Activated naive CD4-positive, alpha-beta T cell (primary cell): ENCODE results near the gene TBXA2R.
"Not testable (repeated sequence)": the region's sequence is repeated elsewhere in the genome, so short reads cannot be mapped to it uniquely, and the experiment has no call there.

Source experiments
- DNase-seq, 4 experiments: peaks; one replicate each; lab custom pipeline; 2025; lab: John Stamatoyannopoulos, UW

The TBXA2R gene

GRCh38 chr19:3606690-3607289, at the start of gene TBXA2R:
TSS of gene TBXA2R (minus strand) at chr19:3606875. CDS start at chr19:3600634, 6,241 bp downstream.
- peak; percentile 16 to 50 (median 28) for DNase-seq

GRCh38 chr19:3656073-3656746, 49.5 kb upstream of the TBXA2R start:
- no peak for DNase-seq

GRCh38 chr19:3655402-3656072, 48.9 kb upstream of the TBXA2R start:
- DNase-seq: no peak

- no peak for DNase-seq
Measured at GRCh38 chr19:3653865-3654513, 47.3 kb upstream of the TBXA2R start.

- no peak for DNase-seq
Measured at GRCh38 chr19:3653081-3653795, 46.6 kb upstream of the TBXA2R start.

- DNase-seq: no peak
Measured at GRCh38 chr19:3652422-3652821, 45.7 kb upstream of the TBXA2R start.

- DNase-seq: no peak
Measured at GRCh38 chr19:3651684-3652083, 45.0 kb upstream of the TBXA2R start.

- no peak for DNase-seq
Measured at GRCh38 chr19:3649888-3650287, 43.2 kb upstream of the TBXA2R start.

- DNase-seq: no peak
Measured at GRCh38 chr19:3648037-3648905, 41.6 kb upstream of the TBXA2R start.

- not testable (repeated sequence) for DNase-seq
Measured at GRCh38 chr19:3647102-3647501, 40.4 kb upstream of the TBXA2R start.

- no peak for DNase-seq
Measured at GRCh38 chr19:3646336-3647092, 39.8 kb upstream of the TBXA2R start.

GRCh38 chr19:3645726-3646125, 39.1 kb upstream of the TBXA2R start:
- no peak for DNase-seq

- DNase-seq: no peak
Measured at GRCh38 chr19:3645067-3645396, 38.4 kb upstream of the TBXA2R start.

- DNase-seq: no peak
Measured at GRCh38 chr19:3644351-3645066, 37.8 kb upstream of the TBXA2R start.

- no peak for DNase-seq
Measured at GRCh38 chr19:3643674-3644313, 37.1 kb upstream of the TBXA2R start.

- no peak for DNase-seq
Measured at GRCh38 chr19:3642987-3643673, 36.5 kb upstream of the TBXA2R start.

- DNase-seq: no peak
Measured at GRCh38 chr19:3642296-3642695, 35.6 kb upstream of the TBXA2R start.

GRCh38 chr19:3641515-3642269, 35.0 kb upstream of the TBXA2R start:
- DNase-seq: no peak
